Transverse colon (tissue), 3 donors: Measurements from ENCODE around the gene NOP56.

Source experiments
- EP300 ChIP-seq: sonication (generic); formaldehyde crosslinking; IDR thresholded peaks from one replicate; pipeline ENCODE4 v1.6.1; 2017; ENCODE audit warnings: antibody characterized with exemption, low read depth
- POLR2A ChIP-seq: fragments of 450-650 bp; IDR thresholded peaks from one replicate; pipeline ENCODE4 v1.6.1; 2016; ENCODE audit warnings: antibody characterized with exemption, mild to moderate bottlenecking, moderate library complexity
- TF ChIP-seq, protein P1 (sequence below), 5 experiments: fragments of 200-600 bp in 3 of 5; fragments of 450-650 bp in 2 of 5; sonication (generic) in 3 of 5; IDR thresholded peaks; 1 replicate in 2 of 5; 2 replicates in 3 of 5; pipeline ENCODE4 v1.5.1; 2016 to 2017; ENCODE audit warnings: antibody characterized with exemption in 5 of 5, inconsistent platforms in 3 of 5, mild to moderate bottlenecking in 2 of 5, moderate library complexity in 1 of 5

DNA sequence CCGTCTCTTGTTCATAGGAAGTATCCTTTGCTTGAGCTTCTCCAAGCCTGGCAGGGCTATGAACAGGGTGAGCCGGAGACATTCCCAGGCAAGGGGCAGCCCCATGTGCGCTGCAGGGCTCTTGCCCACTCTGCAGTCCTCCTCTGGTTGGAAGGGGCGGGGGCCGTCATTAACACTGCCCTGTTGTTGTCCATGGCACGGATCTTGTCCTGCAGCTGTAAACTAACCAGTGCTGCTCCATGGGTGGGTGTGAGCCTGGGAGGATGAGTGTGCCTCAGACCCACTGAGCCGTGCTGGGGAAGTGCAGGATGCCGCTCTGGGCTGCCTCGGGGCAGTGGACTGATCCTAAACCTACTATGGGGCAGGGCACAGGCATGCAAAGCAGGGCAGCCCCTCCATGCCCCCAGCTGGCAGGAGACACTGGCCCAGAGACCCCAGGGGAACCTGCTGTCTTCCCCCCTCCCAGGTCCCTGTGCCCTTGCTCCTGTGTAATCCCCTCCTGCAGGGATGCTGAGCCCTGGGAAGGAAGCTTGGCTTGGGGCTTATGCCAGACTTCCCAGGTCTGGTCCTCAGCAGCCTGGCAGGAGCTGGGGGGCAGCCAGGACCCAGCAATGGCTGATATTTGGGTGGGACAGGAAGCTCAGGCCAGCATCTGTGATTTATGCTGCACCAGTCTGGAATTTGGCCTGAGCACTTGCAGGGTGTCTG lies 48.6 kb downstream of the NOP56 start:
- TF ChIP-seq, protein P1, sequence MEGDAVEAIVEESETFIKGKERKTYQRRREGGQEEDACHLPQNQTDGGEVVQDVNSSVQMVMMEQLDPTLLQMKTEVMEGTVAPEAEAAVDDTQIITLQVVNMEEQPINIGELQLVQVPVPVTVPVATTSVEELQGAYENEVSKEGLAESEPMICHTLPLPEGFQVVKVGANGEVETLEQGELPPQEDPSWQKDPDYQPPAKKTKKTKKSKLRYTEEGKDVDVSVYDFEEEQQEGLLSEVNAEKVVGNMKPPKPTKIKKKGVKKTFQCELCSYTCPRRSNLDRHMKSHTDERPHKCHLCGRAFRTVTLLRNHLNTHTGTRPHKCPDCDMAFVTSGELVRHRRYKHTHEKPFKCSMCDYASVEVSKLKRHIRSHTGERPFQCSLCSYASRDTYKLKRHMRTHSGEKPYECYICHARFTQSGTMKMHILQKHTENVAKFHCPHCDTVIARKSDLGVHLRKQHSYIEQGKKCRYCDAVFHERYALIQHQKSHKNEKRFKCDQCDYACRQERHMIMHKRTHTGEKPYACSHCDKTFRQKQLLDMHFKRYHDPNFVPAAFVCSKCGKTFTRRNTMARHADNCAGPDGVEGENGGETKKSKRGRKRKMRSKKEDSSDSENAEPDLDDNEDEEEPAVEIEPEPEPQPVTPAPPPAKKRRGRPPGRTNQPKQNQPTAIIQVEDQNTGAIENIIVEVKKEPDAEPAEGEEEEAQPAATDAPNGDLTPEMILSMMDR (IDR thresholded peaks at IDR 0.05): no peak
- no peak for TF ChIP-seq EP300
- TF ChIP-seq POLR2A: no peak
